Progenitor cell of endocrine pancreas (in vitro differentiated cells): Measurements from ENCODE around the gene TICRR. TPM values are rescaled to one million over a fixed set of nuclear protein-coding genes. Genes with fewer than 3 reads are reported as not detected.

Experiments used
- DNase-seq: peaks from one replicate; pipeline ENCODE4 v3.0.0; 2021; ENCODE audit warnings: low spot score; ENCODE audit not compliant: unreplicated experiment
- H3K27ac Mint-ChIP-seq: 2 replicates; pipeline ENCODE4 v1.8.0; 2021; ENCODE audit warnings: mild to moderate bottlenecking, moderate library complexity, mixed read lengths
- H3K27me3 Mint-ChIP-seq: 2 replicates; pipeline ENCODE4 v1.8.0; 2021; ENCODE audit warnings: mixed read lengths
- H3K36me3 Mint-ChIP-seq: 2 replicates; pipeline ENCODE4 v1.8.0; 2022; ENCODE audit warnings: mixed read lengths; ENCODE audit not compliant: insufficient read depth
- H3K4me1 Mint-ChIP-seq: 2 replicates; pipeline ENCODE4 v1.8.0; 2021; ENCODE audit warnings: low read depth, mixed read lengths
- H3K4me3 Mint-ChIP-seq: 2 replicates; pipeline ENCODE4 v1.8.0; 2021; ENCODE audit warnings: low read depth, mild to moderate bottlenecking, moderate library complexity, mixed read lengths
- H3K9me3 Mint-ChIP-seq: 2 replicates; pipeline ENCODE4 v1.8.0; 2021; ENCODE audit warnings: low read depth, mixed read lengths
- CTCF ChIP-seq: fragments of 200-600 bp; sonication (generic); IDR thresholded peaks from one replicate; pipeline ENCODE4 v1.5.0; 2021; ENCODE audit warnings: antibody characterized with exemption, mild to moderate bottlenecking; ENCODE audit not compliant: unreplicated experiment
- total RNA-seq: library from RNA; stranded (reverse); gene quantifications from 2 replicates; pipeline ENCODE4 v1.2.1, GENCODE V29; 2021

Gene TICRR
- total RNA-seq, 1 donor from 2014 or later: 13.9 TPM

GRCh38 chr15:89530976-89531375 is 44.3 kb upstream of the TICRR start:
- no peaks in the 10 kb centered on the region for H3K36me3 Mint-ChIP-seq
- H3K27me3 Mint-ChIP-seq: peaks cover 1% of the 10 kb centered on the region
- no peak overlapping the region for H3K4me3 Mint-ChIP-seq
- no peak overlapping the region for H3K27ac Mint-ChIP-seq
- DNase-seq: no peak
- H3K4me1 Mint-ChIP-seq: peaks cover 6% of the 10 kb centered on the region
- peaks cover 5% of the 10 kb centered on the region for H3K9me3 Mint-ChIP-seq
- TF ChIP-seq CTCF: no peak

- H3K36me3 Mint-ChIP-seq: no peaks in the 10 kb centered on the region
- H3K27ac Mint-ChIP-seq: peak overlapping the region; percentile 21
- no peak for TF ChIP-seq CTCF
- H3K4me1 Mint-ChIP-seq: peaks cover 6% of the 10 kb centered on the region
- peaks cover 3% of the 10 kb centered on the region for H3K27me3 Mint-ChIP-seq
- H3K9me3 Mint-ChIP-seq: peaks cover 5% of the 10 kb centered on the region
- DNase-seq: no peak
- H3K4me3 Mint-ChIP-seq: no peak overlapping the region
Observed at GRCh38 chr15:89531796-89532537, 43.3 kb upstream of the TICRR start.

GRCh38 chr15:89533861-89534544 is 41.3 kb upstream of the TICRR start:
- Mint-ChIP-seq H3K4me3 (no peak overlapping the region), H3K9me3 (peaks cover 10% of the 10 kb centered on the region), H3K27me3 (peaks cover 6% of the 10 kb centered on the region), H3K36me3 (no peaks in the 10 kb centered on the region), H3K27ac (no peak overlapping the region), H3K4me1 (peaks cover 2% of the 10 kb centered on the region)
- TF ChIP-seq CTCF: no peak
- DNase-seq: no peak

GRCh38 chr15:89539027-89539426 is 36.2 kb upstream of the TICRR start:
- no peaks in the 10 kb centered on the region for H3K36me3 Mint-ChIP-seq
- no peak for TF ChIP-seq CTCF
- H3K27me3 Mint-ChIP-seq: peaks cover 24% of the 10 kb centered on the region
- H3K27ac Mint-ChIP-seq: no peak overlapping the region
- no peaks in the 10 kb centered on the region for H3K4me1 Mint-ChIP-seq
- no peak overlapping the region for H3K4me3 Mint-ChIP-seq
- DNase-seq: no peak
- H3K9me3 Mint-ChIP-seq: peaks cover 7% of the 10 kb centered on the region

GRCh38 chr15:89542369-89542768 is 32.9 kb upstream of the TICRR start:
- Mint-ChIP-seq H3K36me3 (no peaks in the 10 kb centered on the region), H3K4me1 (no peaks in the 10 kb centered on the region), H3K27ac (no peak overlapping the region), H3K9me3 (peaks cover 5% of the 10 kb centered on the region), H3K4me3 (no peak overlapping the region), H3K27me3 (peaks cover 29% of the 10 kb centered on the region)
- DNase-seq: no peak
- TF ChIP-seq CTCF: no peak
